Smooth muscle cell (in vitro differentiated cells): ENCODE measurements around the gene HNF1B. TPM values are rescaled to one million over a fixed set of nuclear protein-coding genes. Genes with fewer than 3 reads are reported as not detected.

Experiments used
- DNase-seq: peaks from one replicate; lab custom pipeline; 2025; ENCODE audit not compliant: unreplicated experiment; lab: John Stamatoyannopoulos, UW
- H2AFZ ChIP-seq: fragments of 200-600 bp; sonication (generic); 2 replicates; pipeline ENCODE4 v1.6.0; 2016; ENCODE audit warnings: antibody characterized with exemption, low read depth, mild to moderate bottlenecking
- H3F3A ChIP-seq: fragments of 200-600 bp; sonication (generic); 2 replicates; pipeline ENCODE4 v1.6.0; 2017; ENCODE audit warnings: antibody characterized with exemption, low read depth
- H3K27ac ChIP-seq: fragments of 200-600 bp; sonication (generic); 2 replicates; pipeline ENCODE4 v1.5.1; 2016; ENCODE audit warnings: low read depth, mild to moderate bottlenecking
- H3K27me3 ChIP-seq: fragments of 200-600 bp; sonication (generic); 2 replicates; pipeline ENCODE4 v1.6.1; 2016; ENCODE audit warnings: low read depth, mild to moderate bottlenecking
- H3K36me3 ChIP-seq: fragments of 200-600 bp; sonication (generic); 2 replicates; pipeline ENCODE4 v1.5.1; 2016; ENCODE audit warnings: low read depth
- H3K4me1 ChIP-seq: fragments of 200-600 bp; sonication (generic); 2 replicates; pipeline ENCODE4 v1.5.1; 2016; ENCODE audit warnings: low read depth
- H3K4me2 ChIP-seq: fragments of 200-600 bp; sonication (generic); 2 replicates; pipeline ENCODE4 v1.6.0; 2016; ENCODE audit warnings: mild to moderate bottlenecking
- H3K4me3 ChIP-seq: fragments of 200-600 bp; sonication (generic); 2 replicates; pipeline ENCODE4 v1.5.1; 2016; ENCODE audit warnings: mild to moderate bottlenecking
- H3K79me2 ChIP-seq: fragments of 200-600 bp; sonication (generic); 2 replicates; pipeline ENCODE4 v1.6.0; 2016; ENCODE audit warnings: low read depth, mild to moderate bottlenecking
- H3K9ac ChIP-seq: fragments of 200-600 bp; sonication (generic); 2 replicates; pipeline ENCODE4 v1.6.0; 2016; ENCODE audit warnings: low read depth
- H3K9me3 ChIP-seq: fragments of 200-600 bp; sonication (generic); replicated peaks from 2 replicates; pipeline ENCODE4 v1.5.1; 2016; ENCODE audit warnings: low read depth
- H4K20me1 ChIP-seq: fragments of 200-600 bp; sonication (generic); 2 replicates; pipeline ENCODE4 v1.6.0; 2016; ENCODE audit warnings: low read depth
- WGBS: methylation state at CpG from one replicate; pipeline ENCODE4 v1.1.7; 2016; ENCODE audit warnings: low lambda C conversion rate; 5-methylcytosine and 5-hydroxymethylcytosine counted together
- polyA plus RNA-seq: library from polyadenylated mRNA; unstranded; fragments of >200 nt; fragmentation: Nextera tagmentation; extraction: Ambion mirVana; gene quantifications from 2 replicates; pipeline ENCODE4 v1.2.1, GENCODE V29; 2016
- total RNA-seq: library from RNA; depleted of rRNA; stranded (reverse); fragments of >200 nt; gene quantifications from 2 replicates; pipeline ENCODE4 v1.2.3, GENCODE V29; 2014
- TF ChIP-seq, protein P1 (sequence below): fragments of 200-600 bp; sonication (generic); IDR thresholded peaks from 2 replicates; pipeline ENCODE4 v1.5.1; 2017; ENCODE audit warnings: borderline replicate concordance, mild to moderate bottlenecking, antibody characterized with exemption; ENCODE audit not compliant: insufficient read depth, poor library complexity, severe bottlenecking

HNF1B gene
- total and polyA plus RNA-seq, 2 experiments from 2014 or later: not detected

DNA sequence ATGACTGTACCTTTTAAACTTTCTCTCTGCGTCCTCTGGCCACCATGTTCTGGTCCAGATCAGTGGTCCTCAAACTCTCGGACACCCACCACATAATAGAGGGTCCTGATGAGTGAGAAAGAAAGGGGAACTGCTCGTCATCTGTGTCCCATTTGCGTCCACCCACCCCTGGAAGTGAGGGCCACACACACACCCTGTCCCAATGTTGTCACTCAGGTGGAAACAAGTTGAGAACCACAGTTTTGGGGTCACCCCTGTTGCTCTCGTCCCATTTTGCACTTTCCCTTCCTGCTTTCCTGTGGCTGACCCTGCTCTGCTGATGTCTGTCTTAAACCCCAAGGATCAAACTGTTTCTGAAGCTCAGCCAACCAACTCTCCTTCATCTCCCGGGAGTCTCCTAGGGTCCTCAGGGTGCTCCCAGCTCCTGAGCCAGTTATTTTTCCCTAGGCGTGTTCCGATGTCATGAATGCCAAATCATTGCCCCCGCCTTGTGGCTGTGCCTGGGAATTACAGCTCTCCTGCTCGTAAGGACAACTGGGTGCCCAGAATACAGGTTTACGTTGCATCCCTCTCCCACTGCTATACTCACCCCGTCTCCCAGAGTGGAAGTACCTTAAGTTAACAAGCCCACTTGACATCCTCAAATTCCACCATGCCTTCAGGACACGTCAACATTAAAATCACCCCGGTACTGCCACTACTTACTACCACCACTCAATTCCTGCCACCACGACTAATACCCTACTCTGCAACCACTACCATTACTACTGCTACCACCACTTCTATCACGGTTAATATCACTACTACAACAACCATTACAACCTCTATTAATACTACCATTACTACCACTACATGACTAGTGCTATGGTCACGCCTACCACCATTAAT, 26.0 kb upstream of the HNF1B start:
- H3K9me3 ChIP-seq: no peaks in the 10 kb centered on the region
- H3K36me3 ChIP-seq: no peaks in the 10 kb centered on the region
- H3K4me2 ChIP-seq: no peak overlapping the region
- H3F3A ChIP-seq: no peaks in the 10 kb centered on the region
- H3K4me3 ChIP-seq: no peak overlapping the region
- H3K4me1 ChIP-seq: no peaks in the 10 kb centered on the region
- TF ChIP-seq, protein P1, sequence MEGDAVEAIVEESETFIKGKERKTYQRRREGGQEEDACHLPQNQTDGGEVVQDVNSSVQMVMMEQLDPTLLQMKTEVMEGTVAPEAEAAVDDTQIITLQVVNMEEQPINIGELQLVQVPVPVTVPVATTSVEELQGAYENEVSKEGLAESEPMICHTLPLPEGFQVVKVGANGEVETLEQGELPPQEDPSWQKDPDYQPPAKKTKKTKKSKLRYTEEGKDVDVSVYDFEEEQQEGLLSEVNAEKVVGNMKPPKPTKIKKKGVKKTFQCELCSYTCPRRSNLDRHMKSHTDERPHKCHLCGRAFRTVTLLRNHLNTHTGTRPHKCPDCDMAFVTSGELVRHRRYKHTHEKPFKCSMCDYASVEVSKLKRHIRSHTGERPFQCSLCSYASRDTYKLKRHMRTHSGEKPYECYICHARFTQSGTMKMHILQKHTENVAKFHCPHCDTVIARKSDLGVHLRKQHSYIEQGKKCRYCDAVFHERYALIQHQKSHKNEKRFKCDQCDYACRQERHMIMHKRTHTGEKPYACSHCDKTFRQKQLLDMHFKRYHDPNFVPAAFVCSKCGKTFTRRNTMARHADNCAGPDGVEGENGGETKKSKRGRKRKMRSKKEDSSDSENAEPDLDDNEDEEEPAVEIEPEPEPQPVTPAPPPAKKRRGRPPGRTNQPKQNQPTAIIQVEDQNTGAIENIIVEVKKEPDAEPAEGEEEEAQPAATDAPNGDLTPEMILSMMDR: peak; percentile 76
- H4K20me1 ChIP-seq: no peaks in the 10 kb centered on the region
- no peak overlapping the region for H3K27ac ChIP-seq
- no peaks in the 10 kb centered on the region for H3K79me2 ChIP-seq
- peak; percentile 18 for DNase-seq
- H2AFZ ChIP-seq: no peak overlapping the region
- WGBS: 47% methylated on average over 17 of the region's 17 CpGs
- no peak overlapping the region for H3K9ac ChIP-seq
- H3K27me3 ChIP-seq: no peaks in the 10 kb centered on the region

DNA sequence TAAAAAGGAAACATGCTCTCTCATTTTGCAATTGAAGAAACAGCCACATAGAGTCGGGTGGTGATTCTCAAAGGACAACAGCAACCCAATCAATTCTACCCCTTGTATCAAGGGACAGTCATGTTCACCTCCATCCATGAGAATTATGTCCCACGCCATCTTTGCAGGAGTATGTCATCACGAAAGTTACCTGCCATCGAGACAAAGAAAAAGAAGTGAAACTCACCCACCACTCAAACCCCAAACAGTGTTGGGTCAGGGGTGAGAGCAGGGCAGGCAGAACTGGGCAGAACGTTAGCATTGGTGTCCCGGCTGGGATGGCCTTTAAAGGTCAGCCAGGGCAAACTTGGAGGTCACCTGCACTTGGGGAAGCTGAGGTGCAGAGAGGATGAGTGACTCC, 24.2 kb upstream of the HNF1B start:
- H3K9me3 ChIP-seq: no peaks in the 10 kb centered on the region
- H3K79me2 ChIP-seq: no peaks in the 10 kb centered on the region
- no peak overlapping the region for H3K4me2 ChIP-seq
- no peak overlapping the region for H3K9ac ChIP-seq
- peaks cover under 1% of the 10 kb centered on the region for H3K27me3 ChIP-seq
- no peaks in the 10 kb centered on the region for H4K20me1 ChIP-seq
- no peaks in the 10 kb centered on the region for H3F3A ChIP-seq
- DNase-seq: no peak
- 91% methylated on average over 6 of the region's 6 CpGs for WGBS
- H3K36me3 ChIP-seq: no peaks in the 10 kb centered on the region
- H2AFZ ChIP-seq: no peak overlapping the region
- TF ChIP-seq, protein P1: no peak
- no peak overlapping the region for H3K27ac ChIP-seq
- no peak overlapping the region for H3K4me3 ChIP-seq
- H3K4me1 ChIP-seq: no peaks in the 10 kb centered on the region

DNA sequence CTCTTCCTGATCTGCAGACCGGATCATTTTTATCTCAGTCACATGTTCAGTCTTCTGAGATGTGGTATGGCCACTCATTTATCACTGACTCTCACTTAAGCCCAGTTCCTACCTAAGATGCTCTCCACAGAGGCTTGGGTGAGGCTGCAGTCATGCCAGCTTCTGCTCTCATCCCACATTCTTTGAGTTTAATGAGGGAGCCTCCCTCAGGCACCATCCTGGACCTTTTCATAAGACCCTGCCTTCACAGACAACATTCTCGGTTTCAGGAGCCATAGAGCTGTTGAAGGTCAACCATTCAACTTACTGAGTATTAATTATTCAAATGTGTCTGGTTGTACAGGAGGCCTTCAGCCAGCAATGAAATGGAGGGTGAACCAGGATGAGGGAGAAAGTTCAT, 23.6 kb upstream of the HNF1B start:
- no peak for DNase-seq
- no peak overlapping the region for H3K4me3 ChIP-seq
- H3F3A ChIP-seq: no peaks in the 10 kb centered on the region
- no peaks in the 10 kb centered on the region for H3K4me1 ChIP-seq
- TF ChIP-seq, protein P1: no peak
- H4K20me1 ChIP-seq: no peaks in the 10 kb centered on the region
- H3K9ac ChIP-seq: no peak overlapping the region
- H3K27me3 ChIP-seq: peaks cover 7% of the 10 kb centered on the region
- no peaks in the 10 kb centered on the region for H3K36me3 ChIP-seq
- WGBS: 88% methylated on average over 2 of the region's 2 CpGs
- no peak overlapping the region for H2AFZ ChIP-seq
- no peaks in the 10 kb centered on the region for H3K9me3 ChIP-seq
- H3K79me2 ChIP-seq: no peaks in the 10 kb centered on the region
- no peak overlapping the region for H3K4me2 ChIP-seq
- H3K27ac ChIP-seq: no peak overlapping the region

DNA sequence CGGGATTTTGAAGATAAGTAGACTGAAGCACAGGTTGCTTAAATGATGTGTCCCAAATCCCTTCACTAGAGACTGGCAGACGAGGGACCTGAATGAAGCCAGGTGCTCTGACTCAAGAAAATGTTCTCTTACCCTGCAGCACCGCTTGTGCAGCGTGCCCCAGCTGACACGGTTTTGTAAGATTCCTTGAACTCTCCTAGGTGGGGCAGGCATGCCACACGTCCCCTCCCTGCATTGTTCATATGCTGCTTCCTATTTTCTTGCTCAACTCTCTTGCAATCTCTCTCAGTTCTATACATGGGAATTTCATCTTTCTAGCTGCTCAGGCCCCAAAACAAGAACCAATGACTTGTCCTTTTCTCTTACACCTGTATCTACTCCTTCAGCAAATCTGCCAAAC, 22.1 kb upstream of the HNF1B start:
- no peaks in the 10 kb centered on the region for H3F3A ChIP-seq
- no peaks in the 10 kb centered on the region for H3K79me2 ChIP-seq
- H3K4me2 ChIP-seq: no peak overlapping the region

More for the DNA sequence above, 22.1 kb upstream of the HNF1B start:
- H3K27ac ChIP-seq: no peak overlapping the region
- peaks cover 16% of the 10 kb centered on the region for H3K27me3 ChIP-seq
- no peak overlapping the region for H3K9ac ChIP-seq
- 88% methylated on average over 6 of the region's 6 CpGs for WGBS
- H3K4me3 ChIP-seq: no peak overlapping the region
- no peak for DNase-seq
- no peak overlapping the region for H2AFZ ChIP-seq
- no peaks in the 10 kb centered on the region for H3K9me3 ChIP-seq
- H3K4me1 ChIP-seq: no peaks in the 10 kb centered on the region
- TF ChIP-seq, protein P1: no peak
- H4K20me1 ChIP-seq: no peaks in the 10 kb centered on the region
- H3K36me3 ChIP-seq: no peaks in the 10 kb centered on the region
